ENCODE data around the gene EXOC3L1. TPM values are rescaled to one million over a fixed set of nuclear protein-coding genes. Genes with fewer than 3 reads are reported as not detected.

The EXOC3L1 gene, protein sequence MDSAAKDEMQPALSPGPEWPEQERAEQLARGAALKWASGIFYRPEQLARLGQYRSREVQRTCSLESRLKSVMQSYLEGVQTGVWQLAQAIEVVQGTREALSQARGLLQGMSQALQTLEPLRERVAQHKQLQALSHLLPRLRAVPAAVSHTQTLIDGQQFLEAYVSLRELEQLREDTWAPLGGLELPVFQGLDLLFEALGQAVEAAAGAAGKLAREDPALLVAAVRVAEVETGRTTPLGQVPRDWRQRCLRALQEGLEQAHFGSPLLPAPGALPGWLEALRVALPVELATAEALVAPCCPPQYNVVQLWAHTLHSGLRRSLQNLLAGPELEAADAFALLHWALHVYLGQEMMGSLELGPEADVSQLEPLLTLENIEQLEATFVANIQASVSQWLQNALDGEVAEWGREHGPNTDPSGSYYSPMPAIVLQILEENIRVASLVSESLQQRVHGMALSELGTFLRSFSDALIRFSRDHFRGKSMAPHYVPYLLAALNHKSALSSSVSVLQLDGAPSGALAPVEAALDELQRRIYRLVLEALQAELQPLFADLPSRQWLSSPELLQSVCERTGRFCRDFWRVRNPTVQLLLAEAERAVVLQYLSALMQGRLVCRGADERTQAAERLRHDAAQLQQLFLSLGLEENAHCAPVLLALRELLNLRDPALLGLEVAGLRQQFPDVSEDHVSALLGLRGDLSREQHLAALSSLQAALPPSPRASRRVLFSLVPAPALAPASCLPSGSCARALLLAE
- total RNA-seq, result 0.99 and 2.1 TPM in 2 replicates
- 0.45 TPM for polyA plus RNA-seq (2012)

DNA sequence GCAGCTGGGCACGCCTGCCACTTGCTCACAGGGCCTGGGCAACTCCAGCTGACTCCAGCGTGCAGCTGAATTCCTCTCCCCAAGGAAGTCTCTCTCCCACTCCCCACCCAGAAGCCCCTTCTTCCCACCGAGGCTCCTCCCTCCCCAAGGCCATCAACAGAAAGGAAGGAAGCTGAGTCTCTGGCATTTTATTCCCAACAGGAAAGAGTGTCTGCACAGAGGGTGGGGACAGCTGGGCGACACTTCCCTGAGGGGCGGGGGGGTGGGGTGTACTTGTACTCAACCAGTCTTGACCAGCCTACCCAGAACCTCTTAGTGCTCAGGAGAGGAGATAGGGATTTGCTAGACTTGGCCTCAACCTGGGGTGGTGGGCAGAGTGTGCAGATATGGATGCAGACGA, at the start of gene EXOC3L1:
TSS of gene EXOC3L1 (minus strand) at position 96 of the 400 bp plus-strand sequence. CDS start 460 bp downstream, outside the sequence.
- no peak for DNase-seq (ENCODE audit: low read depth)

DNA sequence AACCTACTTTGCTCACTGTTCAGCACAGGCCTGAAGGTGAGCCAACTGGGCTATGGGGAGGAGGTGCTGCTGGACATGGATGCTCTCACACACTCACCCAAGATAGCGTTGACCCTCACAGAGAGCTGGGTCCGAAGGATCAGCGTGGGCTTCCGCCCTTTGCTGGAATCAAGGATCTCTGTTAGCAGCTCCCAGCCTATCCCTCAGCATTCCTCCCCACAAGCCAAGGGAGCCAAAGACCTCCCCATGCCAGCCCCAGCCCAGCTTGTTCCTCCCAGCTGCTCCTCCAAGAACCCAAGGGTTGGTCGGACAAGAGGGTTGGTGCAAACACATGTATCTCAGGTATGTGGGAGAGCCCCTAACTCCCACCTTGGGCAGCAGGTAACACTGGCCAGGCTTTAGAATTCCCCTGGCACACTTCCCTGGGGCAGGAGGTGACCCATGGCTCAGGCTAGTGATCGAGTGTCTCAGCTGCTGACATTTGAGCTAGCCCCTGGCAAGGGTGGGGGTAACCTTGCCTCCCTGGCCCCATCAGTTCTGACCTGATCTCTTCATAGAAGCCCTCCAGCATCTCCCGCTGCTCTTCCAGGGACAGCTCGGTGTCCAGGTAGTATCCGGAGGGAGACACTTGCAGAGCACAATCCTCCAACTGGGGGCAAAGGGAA, 49.0 kb upstream of the EXOC3L1 start:
- DNase-seq (ENCODE audit: low read depth), result no peak

DNA sequence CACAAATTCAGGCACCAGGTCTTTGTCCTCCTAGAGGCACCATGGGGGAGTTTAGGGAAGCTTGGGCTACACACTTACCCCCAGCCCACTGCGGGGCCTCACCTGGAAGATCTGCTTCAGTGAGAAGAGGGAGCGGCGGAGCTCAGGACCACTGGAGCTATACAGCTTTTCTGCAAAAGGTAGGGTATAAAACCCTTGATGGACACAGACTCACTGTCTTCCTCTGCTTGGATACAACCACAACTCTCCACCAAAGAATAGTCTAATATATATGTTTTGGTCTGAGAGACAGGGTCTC, 48.3 kb upstream of the EXOC3L1 start:
- DNase-seq (ENCODE audit: low read depth), result no peak

DNA sequence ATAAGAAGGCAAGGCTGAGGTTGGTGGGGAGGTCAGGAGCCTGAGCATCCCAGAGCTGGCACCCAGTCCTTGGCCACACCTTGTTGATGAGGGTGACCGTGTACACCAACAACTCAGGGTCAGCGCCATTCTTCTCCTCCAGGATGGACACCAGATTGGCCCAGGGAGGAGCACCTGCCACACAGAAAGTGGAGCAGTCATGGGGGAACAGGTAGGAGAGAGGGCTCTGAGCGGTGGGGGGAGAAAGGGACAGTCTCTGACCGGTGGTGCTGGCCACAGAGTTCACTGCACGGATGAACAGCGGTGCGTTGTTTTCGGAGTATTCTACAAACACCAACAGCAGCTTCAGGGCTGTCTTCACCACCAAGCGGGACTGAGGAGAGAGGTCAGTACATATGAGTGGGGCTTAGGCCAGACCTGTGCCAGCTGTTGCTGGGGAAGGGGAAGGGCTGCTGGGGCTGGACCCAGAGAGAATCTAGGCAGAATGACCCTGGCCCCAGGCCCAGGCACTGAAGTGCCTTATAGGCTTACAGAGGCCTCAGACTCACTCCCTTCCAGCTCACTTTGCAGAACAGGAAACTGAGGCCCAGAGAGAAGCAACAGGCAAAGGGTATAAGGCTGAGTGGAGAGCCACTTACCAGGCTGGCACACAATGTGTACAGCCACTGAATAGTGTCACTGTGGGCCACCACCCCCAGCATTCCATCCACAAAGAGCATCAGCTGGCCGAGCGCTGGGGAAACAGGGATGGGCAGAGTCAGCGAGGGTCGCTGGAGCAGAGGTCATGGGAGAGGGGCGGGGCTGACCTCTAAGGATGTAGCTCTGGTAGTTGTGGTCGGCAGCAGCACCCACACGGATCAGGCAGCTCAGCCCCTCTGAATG, 47.7 kb upstream of the EXOC3L1 start:
- DNase-seq (ENCODE audit: low read depth), result no peak

DNA sequence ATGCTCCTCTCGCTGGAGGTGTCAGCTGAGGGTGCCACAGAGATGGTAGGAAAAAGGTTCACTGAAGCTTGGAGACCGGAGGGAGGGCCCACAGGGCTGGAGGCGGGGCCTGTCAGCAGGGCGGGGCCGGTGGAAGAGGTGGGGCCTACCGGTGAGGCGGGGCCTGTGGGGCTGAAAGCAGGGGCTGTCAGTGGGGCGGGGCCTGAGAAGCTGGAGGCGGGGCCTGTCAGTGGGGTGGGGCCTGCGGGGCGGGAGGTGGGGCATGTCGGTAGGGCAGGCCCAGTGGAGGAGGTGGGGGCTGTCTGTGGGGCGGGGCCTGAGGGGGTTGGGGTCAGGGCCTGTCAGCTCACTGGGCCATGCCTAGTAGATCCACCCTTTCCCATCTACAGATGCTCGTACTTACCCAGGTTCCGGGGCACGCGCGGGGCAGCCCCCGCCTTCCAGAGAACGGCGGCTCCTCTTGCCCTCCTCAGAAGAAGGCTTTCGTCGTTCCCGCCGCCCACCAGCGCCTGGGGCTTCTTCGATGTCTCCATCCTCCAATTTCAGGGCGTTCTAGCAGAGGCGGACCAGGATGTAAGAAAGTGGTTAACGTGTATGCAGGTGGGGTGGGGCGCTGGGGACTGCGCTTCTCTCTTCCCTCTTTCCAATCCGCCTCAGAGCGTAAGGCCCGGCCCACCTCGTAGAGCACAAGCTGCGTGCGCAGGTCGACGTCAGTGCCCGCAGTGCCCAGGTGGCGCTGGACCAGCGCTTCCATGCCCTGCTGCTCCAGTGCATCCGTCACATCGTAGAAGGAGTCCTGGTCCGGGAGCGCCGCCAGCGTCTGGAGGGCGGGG, 46.8 kb upstream of the EXOC3L1 start:
- DNase-seq (ENCODE audit: low read depth), result no peak

DNA sequence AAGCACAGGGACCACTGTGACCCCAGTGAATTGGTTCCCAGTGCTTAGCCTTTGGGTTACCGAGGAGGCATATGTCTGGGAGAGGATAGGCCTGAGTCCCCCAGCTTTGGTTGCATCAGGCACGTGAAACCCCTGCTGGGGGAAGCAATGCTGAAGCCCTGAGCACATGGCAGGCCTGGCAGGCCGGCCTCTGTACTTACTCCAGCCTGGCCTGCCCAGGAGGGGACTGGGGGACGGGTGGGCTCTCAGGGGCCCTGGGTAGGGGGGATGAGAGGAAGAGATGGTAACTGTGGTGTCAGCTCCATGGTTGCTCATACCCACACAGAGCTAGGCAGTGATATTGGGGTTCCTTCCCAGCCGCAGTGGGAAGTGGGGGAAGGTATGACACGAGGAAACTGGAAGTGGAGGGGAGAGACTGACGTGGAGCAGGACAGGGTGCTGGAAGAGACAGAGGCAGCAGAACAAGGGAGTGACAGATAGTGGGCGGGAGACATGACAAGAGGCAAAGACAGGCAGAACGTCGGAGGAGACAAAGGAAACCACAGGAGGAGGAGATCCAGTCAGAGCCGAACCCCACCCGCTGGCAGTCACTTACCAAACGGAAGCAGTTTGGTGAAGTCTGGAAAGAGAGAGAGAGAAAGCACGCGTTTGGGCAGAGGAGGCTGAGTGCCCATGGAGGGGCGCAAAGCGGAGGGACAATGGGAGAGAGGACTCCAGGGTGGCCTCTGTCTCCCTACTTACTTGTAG, 46.1 kb upstream of the EXOC3L1 start:
- DNase-seq (ENCODE audit: low read depth), result no peak

DNA sequence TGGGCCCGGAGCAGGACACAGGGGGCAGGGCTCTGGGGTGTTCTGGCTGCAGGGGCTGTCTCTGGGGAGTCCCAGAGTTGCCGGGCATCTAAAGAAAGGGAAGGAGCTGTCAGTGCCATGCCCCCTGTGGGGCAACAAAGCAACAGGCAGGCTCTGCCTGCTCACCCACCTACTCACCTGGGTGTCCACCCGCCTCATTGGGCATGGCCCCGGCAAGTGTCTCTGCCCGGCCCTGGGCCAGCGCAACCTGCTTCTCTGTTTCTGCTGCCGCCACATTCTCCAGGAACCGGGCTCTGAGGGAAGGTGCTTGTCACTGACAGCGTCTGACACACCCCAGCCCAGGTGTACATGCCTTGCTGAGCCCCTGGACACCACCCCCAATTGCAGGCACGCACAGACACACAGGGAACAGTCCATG, 44.3 kb upstream of the EXOC3L1 start:
- DNase-seq (ENCODE audit: low read depth), result no peak

DNA sequence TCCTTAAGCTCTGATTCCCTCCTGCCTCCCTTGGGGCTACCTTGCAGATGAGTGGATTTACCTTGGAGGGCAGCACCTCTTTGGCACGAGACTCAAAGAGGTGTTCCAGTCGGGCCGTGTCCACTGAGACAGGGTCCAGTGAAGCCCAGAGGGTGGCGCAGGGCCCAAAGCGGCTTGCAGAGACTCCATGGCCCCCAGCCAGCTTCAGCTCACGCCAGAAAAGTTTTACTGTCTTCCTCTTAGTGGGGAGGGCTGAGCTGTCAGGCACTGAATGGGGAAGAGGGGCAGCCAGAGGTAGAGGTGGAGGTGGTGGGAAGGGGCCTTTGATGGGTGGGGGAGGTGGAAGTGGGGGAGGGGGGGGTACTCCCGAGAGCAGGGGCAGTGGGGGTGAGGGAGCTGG, 43.7 kb upstream of the EXOC3L1 start:
- no peak for DNase-seq (ENCODE audit: low read depth)

DNA sequence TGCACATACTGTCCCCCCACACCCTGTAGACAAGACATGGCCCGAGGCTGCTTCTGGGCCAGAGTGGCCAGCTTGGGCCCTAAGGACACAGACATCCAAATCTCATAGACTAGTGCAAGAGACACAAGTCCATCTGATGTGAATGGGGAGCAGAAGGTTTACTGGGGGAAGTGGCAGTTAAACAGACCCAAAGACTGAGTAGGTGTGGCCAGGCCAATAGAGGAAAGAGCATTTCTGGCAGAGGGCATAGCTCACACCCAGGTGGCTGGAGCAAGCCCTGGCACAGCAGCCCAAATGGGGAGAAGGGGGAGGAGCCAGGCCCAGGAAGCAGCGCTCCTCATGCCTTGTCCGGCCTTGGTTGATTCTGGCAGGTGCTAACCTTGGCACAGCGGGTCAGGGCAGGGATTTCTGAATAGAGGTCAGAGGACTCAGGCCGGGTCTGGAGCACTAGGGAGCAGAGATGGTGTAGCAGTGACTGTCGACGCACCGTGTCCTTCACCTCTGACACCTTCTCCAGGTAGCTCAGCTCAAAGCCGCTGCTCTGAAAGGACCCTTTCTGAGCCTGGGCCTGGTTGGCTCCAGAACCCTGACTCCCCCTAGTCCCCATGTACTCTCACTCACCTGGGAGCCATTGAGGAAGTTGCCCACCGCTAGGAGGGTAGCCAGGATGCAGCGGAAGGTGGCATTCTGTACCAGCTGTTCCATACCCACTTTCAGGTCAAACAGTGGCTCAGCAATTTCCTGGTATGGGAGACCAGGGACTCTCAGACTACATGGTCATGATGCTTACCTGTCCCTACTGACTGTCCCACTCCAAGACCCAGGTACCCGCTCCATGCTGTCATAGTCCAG, 41.1 kb upstream of the EXOC3L1 start:
- DNase-seq (ENCODE audit: low read depth), result no peak

DNA sequence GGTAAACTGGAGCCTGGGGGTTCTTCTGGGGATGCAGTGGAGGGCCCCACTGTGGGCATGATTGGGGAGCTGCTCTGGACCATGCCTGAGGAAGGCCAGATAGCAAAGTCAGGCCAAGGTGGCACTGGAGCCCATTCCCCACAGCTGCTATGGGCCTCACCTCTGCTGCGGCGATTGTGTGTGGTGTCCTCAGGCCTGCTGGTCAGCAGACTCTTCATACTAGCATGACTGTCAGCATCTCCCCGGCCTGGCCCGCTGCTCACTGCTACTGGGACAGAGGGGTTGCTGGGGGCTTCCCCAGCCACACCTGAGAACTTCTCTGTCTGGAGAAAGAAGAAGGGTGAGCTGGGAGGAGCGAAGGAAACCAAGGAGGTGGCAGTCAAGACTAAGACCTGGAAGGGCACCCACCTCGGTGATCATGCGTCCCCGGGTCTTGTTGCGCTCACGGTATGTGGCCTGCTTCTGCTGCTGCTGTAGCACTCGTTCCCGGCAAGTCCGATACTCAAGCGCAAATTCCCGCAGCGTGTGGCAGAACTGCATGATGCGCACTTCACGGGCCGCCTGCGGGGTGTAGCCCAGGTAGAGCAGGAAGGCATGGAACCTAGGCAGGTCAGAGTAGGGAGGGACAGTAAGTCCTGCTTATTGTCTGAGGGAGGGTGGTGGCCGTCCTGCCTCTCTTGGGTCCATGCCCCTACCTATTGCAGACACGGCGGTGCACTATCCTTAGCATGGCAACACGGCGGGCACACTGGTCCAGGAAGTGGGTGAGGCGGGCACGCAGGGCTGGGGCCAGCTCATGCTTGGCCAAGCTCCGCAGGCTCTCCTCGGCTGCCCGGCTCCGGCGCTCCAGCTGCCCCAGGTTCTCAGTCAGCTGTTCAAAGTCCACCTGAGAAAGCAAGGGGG, 40.2 kb upstream of the EXOC3L1 start:
- DNase-seq (ENCODE audit: low read depth), result no peak

DNA sequence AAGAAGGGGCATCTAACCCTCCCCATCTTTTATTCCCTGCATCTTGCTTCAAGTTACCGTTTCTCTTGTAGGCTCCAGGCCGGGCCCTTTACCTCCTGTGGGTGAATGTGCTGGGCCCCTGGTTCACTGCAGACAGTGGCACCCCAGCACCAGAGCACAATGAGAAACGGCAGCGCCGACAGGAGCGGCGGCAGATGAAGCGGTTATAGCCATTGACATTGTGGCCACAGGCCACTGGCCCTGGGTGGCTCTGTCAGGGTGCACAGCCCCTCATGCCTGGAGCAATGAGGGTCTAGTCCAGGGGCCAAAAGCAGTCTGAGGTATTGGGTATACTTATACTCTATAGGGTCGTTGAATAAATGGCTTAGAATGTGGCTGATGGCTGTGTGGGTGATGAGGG, 39.0 kb upstream of the EXOC3L1 start:
- DNase-seq (ENCODE audit: low read depth), result no peak

DNA sequence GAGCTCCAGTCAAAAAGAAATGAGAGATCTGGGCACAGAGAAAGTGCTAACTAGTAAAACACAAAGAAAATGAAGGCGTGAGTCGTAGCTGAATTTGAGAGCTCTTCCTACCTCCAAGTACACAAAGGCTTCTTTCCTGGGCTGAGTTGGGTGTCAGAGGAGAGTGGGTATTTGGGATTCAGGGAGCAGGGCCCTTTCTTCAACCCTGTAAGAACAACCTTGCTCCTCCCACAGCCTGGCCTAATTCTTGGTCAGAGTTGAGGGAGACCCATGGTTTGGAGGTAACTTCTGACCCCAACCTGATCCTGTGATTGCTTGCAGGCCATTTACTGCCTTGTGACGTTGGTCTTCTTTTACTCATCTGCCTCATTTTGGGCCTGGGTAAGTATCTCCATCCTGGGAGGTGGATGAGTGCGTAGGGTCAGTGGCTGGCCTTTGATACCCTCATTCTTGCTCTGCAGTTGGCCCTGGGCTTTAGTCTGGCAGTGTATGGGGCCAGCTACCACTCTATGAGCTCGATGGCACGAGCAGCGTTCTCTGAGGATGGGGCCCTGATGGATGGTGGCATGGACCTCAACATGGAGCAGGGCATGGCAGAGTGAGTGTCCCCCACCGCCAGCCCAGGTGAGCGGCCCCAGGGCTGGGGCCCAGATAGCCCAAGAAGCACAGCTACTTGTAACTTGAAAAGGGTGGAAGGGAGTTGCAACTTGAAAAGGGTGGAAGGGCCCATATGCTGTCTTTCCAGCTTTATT, 38.3 kb upstream of the EXOC3L1 start:
- DNase-seq (ENCODE audit: low read depth), result no peak

DNA sequence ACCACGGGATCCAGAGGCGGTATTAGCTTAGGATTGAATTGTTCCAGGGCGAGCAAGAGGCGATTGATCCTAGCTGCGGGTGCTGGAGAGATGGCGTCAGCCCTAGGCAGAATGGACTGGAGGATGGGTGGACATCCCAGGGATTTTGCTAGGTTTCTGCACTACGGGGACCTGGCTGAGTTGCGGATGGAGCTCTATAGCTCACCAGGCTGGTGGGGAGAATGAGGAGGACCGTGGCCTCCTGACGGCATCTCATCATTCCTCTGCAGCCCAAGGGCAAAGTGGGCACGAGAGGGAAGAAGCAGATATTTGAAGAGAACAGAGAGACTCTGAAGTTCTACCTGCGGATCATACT, 37.6 kb upstream of the EXOC3L1 start:
- DNase-seq (ENCODE audit: low read depth), result no peak

DNA sequence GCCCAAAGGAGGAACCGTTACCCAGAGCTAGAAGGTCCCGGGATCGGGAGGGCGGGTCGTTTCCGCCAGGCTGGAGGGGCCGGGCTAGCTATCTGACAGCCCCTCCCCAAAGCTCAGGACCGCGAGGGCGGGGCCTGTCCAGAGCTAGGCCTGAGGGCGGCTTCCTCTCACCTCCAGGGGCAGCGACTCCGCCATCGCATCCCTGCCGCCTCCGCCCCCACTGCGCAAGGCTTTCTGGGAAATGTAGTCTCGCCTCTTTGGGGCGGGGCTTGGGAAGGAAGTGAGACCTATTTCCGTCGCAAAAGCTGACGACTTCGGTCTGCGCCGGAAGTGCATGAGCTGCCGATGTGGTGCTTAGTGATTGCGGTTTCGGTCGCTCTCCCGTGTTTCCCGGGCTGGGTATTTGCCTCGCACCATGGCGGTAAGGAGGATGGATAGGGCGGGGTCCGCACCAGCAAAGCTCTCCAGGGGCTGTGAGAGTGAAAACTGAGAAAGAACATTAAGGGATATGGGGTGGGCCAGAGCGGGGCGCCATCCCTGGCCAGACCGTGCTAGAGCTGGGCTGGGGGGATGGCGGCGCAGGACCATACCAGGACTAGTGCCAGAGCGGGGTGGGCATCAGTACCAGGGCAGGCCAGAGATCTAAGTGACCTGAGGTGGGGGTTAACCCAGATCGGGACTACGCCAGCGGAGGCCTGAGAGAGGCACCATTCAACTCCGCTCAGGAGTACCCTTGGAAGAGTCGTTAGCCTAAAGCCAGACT, 37.0 kb upstream of the EXOC3L1 start, which contains the start of gene TMEM208:
TSS of gene TMEM208 (plus strand) at position 327 of the 763 bp plus-strand sequence. CDS start at position 416, 89 bp downstream.
- peak; percentile 100 for DNase-seq (ENCODE audit: low read depth)

DNA sequence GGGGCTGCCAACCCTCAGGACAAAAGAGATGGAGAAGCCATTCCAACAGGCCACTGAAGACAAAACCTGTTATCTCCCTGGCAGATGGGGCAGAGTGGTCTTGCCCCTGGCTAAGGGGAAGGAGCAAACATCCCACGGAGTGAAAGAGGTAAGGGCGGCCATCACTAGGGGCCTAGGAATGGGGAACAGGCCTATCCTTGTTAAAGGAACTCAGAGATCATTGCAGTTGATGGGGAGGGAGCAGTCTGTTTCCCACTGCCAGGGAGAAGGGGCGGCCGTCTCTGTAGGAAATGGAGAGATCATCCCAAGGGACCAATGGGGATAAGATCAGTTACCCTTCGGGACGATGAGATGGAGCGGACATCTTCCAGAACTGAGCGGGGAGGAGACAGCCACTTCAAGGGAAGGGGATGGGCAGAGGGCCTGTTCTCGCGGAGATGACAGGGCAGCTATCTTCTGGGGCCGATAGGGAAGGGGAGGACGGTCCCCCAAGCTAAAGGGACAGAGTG, 36.4 kb upstream of the EXOC3L1 start:
- no peak for DNase-seq (ENCODE audit: low read depth)

DNA sequence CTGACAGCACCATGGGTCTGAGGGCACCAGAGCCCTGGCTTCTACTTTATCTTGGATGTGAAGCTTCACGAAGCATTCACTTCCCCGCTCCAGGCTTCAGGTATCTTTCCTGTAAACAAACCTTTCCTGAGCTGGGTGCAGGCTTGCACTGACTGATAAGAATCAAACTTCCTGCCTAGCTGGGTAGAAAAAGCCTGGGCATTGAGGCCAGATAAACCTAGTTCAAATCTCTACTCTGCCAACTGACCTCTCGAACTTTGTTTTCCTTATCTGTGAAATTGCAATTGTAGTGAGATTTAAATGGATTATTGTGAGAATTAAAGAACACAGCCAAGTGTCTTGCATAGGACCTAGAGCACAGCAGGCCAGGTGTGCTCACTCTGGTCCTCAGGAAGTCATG, 34.1 kb upstream of the EXOC3L1 start:
- no peak for DNase-seq (ENCODE audit: low read depth)
